ENCODE results near the gene MZT2B. TPM values are rescaled to one million over a fixed set of nuclear protein-coding genes. Genes with fewer than 3 reads are reported as not detected.

The MZT2B gene
- total and polyA plus RNA-seq, 2 of the 4 experiments (the other 2 are of a cell fraction): 24.9 to 115 TPM

DNA sequence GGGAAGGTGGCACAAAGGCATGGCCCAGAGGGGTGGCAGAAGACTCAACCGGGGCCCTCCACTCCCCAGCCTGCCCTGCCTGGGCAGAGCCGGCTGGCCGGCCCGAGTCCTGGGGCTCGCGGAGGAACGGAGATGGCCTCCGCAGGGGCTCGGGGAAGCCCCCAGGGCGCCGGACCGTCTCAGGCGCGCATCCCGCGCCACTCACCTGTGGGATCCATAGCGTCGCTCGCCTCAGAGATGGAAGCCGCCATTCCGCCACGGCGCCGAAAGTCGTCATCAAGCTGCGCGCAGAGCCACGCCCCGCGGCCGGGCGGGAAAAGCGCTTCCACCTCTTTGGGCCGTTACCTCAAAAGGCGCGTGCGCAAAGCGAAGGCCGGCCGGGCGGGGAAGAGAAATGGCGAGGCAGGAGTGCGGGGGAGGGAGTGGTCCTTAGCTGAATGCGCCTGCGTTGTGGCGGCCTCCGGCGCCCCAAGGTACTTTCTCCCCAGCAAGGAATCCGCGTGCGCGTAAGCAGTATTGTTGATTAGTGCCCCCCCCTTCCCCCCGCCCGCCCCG lies 660 bp upstream of the MZT2B start, which contains the start of gene SMPD4:
TSS of gene SMPD4 (minus strand) at position 278 of the 555 bp plus-strand sequence. CDS start 5,010 bp downstream, outside the sequence.
- Histone ChIP-seq H3K9ac (ENCODE audit: low read depth, low read length) (peak within 1 kb of the TSS; percentile 94), H3K79me1 (ENCODE audit: low read depth in 1 of 2, low read length in 2 of 2) (peaks cover 5 to 29% of the 10 kb centered on the region in 2 experiments), H3K36me3 (ENCODE audit: control insufficient read depth, insufficient read depth, low read length) (peaks cover 5% of the 10 kb centered on the region), H3K9me1 (ENCODE audit: insufficient read depth, low read length) (peaks cover 3% of the 10 kb centered on the region; the same call in 1 of the 2 replicates), H2BK15ac (ENCODE audit: low read depth, low read length) (no peak within 1 kb of the TSS), H4K91ac (ENCODE audit: insufficient read depth, low read depth, low read length) (peak within 1 kb of the TSS; percentile 93), H3K56ac (ENCODE audit: extremely low read depth, insufficient read depth, low read length) (peak within 1 kb of the TSS; percentile 96), H2BK20ac (ENCODE audit: low read depth, low read length) (0 out of 2 replicates have a peak within 1 kb of the TSS, but pooled peaks have one; percentile 16), H4K20me1 (ENCODE audit: insufficient read depth, low read length) (0 out of 2 replicates have a peak, but pooled peaks cover 3% of the 10 kb centered on the region), H3K23ac (ENCODE audit: low read depth, low read length) (peak within 1 kb of the TSS; percentile 98), H2AK9ac (replicated peaks; ENCODE audit: low read depth, low read length, poor library complexity) (peak within 1 kb of the TSS; percentile 89), H3K18ac (ENCODE audit: low read depth, low read length) (no peak within 1 kb of the TSS; the same call in 1 of the 2 replicates), H2BK120ac (ENCODE audit: low read depth, low read length) (peak within 1 kb of the TSS; percentile 68), H2BK5ac (ENCODE audit: low read depth, low read length, poor library complexity, severe bottlenecking) (peak within 1 kb of the TSS; percentile 77), H4K5ac (ENCODE audit: low read depth, low read length) (peak within 1 kb of the TSS; percentile 98), H3K9me3 (ENCODE audit: control insufficient read depth, insufficient read depth, low read length) (no peaks in the 10 kb centered on the region), H3K27me3 (ENCODE audit: control insufficient read depth, insufficient read depth, low read length) (no peaks in the 10 kb centered on the region), H3K4me1 (ENCODE audit: control insufficient read depth, insufficient read depth, low read length) (peaks cover 8% of the 10 kb centered on the region), H3K4ac (ENCODE audit: low read depth, low read length) (peak within 1 kb of the TSS; percentile 97), H3K27ac (ENCODE audit: insufficient read depth, low read length) (peak within 1 kb of the TSS; percentile 75), H4K8ac (ENCODE audit: low read depth in 2 of 2, low read length in 2 of 2) (peak within 1 kb of the TSS; percentile 41 to 90; a peak in 3 of 4 replicates), H2AK5ac (ENCODE audit: low read depth, low read length) (peak within 1 kb of the TSS; percentile 91; the same call in 1 of the 2 replicates), H3K14ac (replicated peaks; ENCODE audit: low read depth, low read length) (peak within 1 kb of the TSS; percentile 96), H3K4me2 (ENCODE audit: low read depth, low read length) (peak within 1 kb of the TSS; percentile 88), H3K4me3 (ENCODE audit: insufficient read depth, low read depth, low read length) (peak within 1 kb of the TSS; percentile 99), H2AFZ (replicated peaks; ENCODE audit: low read length, poor library complexity) (peak within 1 kb of the TSS; percentile 100)
- WGBS, 2 experiments (ENCODE audit: extremely low coverage in 2 of 2, insufficient read length in 1 of 2): 0% methylated on average over 23 of the region's 55 CpGs; no CpG with 5 or more reads in 1 of the 2 experiments
- POLR2A ChIA-PET (ENCODE audit: unreplicated experiment): no interaction called here
- in situ Hi-C loops (cut with MboI; ENCODE audit: low sequenced_read_pairs): loop anchor here (5.0 kb wide), 1 partner anchor 151 kb away; no protein-coding TSS in a partner anchor
- ATAC-seq (ENCODE audit: low read depth): peak; percentile 80
- intact Hi-C loops (cut with micrococcal nuclease): loop anchor here (1.0 kb wide), 1 partner anchor 151 kb away; no protein-coding TSS in a partner anchor
- dilution Hi-C loops (cut with HindIII; ENCODE audit: low sequenced_read_pairs, unreplicated experiment): no loop called here
- CTCF ChIA-PET: interaction anchor here (0.6 to 0.8 kb wide), 2 partner anchors 14 to 150 kb away, joined by 3 to 4 read pairs; no protein-coding TSS in a partner anchor
- no TSS peak for BruUV-seq (replicated peaks)
- DNase-seq: peak; percentile 93
- TF ChIP-seq RCOR1 (IDR thresholded peaks at IDR 0.05; ENCODE audit: insufficient replicate concordance, low read length): no peak
- TF ChIP-seq BHLHE40 (IDR thresholded peaks at IDR 0.05; ENCODE audit: low read depth, low read length): no peak
- TF ChIP-seq RFX5 (IDR thresholded peaks at IDR 0.05; ENCODE audit: low read depth, low read length): no peak
- no peak for TF ChIP-seq CHD1 (IDR thresholded peaks at IDR 0.05; ENCODE audit: low read depth, low read length)
- TF ChIP-seq MAZ (IDR thresholded peaks at IDR 0.05; ENCODE audit: borderline replicate concordance, low read depth, low read length): 0 out of 2 replicates have a peak, but pooled peaks have one; percentile 47
- no peak for TF ChIP-seq MAFK (IDR thresholded peaks at IDR 0.05; ENCODE audit: low read depth, low read length)
- peak; percentile 87 for TF ChIP-seq MXI1 (IDR thresholded peaks at IDR 0.05; ENCODE audit: borderline replicate concordance, low read depth, low read length)
- TF ChIP-seq CEBPB (IDR thresholded peaks at IDR 0.05; ENCODE audit: low read depth, low read length): no peak
- TF ChIP-seq FOS (IDR thresholded peaks at IDR 0.05; ENCODE audit: low read depth, low read length): no peak
- TF ChIP-seq POLR2A (IDR thresholded peaks at IDR 0.05; ENCODE audit: low read depth, low read length): peak; percentile 30
- TF ChIP-seq, protein P1, sequence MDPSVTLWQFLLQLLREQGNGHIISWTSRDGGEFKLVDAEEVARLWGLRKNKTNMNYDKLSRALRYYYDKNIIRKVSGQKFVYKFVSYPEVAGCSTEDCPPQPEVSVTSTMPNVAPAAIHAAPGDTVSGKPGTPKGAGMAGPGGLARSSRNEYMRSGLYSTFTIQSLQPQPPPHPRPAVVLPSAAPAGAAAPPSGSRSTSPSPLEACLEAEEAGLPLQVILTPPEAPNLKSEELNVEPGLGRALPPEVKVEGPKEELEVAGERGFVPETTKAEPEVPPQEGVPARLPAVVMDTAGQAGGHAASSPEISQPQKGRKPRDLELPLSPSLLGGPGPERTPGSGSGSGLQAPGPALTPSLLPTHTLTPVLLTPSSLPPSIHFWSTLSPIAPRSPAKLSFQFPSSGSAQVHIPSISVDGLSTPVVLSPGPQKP (IDR thresholded peaks at IDR 0.05; ENCODE audit: borderline replicate concordance, low read depth, low read length): no peak
- TF ChIP-seq, protein P2, sequence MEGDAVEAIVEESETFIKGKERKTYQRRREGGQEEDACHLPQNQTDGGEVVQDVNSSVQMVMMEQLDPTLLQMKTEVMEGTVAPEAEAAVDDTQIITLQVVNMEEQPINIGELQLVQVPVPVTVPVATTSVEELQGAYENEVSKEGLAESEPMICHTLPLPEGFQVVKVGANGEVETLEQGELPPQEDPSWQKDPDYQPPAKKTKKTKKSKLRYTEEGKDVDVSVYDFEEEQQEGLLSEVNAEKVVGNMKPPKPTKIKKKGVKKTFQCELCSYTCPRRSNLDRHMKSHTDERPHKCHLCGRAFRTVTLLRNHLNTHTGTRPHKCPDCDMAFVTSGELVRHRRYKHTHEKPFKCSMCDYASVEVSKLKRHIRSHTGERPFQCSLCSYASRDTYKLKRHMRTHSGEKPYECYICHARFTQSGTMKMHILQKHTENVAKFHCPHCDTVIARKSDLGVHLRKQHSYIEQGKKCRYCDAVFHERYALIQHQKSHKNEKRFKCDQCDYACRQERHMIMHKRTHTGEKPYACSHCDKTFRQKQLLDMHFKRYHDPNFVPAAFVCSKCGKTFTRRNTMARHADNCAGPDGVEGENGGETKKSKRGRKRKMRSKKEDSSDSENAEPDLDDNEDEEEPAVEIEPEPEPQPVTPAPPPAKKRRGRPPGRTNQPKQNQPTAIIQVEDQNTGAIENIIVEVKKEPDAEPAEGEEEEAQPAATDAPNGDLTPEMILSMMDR (conservative IDR thresholded peaks at IDR 0.05; ENCODE audit: low read depth, low read length): no peak
- TF ChIP-seq, protein P3, sequence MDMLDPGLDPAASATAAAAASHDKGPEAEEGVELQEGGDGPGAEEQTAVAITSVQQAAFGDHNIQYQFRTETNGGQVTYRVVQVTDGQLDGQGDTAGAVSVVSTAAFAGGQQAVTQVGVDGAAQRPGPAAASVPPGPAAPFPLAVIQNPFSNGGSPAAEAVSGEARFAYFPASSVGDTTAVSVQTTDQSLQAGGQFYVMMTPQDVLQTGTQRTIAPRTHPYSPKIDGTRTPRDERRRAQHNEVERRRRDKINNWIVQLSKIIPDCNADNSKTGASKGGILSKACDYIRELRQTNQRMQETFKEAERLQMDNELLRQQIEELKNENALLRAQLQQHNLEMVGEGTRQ (IDR thresholded peaks at IDR 0.05; ENCODE audit: low read depth, low read length): 0 out of 2 replicates have a peak, but pooled peaks have one; percentile 15
- no peak for TF ChIP-seq SMC3 (IDR thresholded peaks at IDR 0.05; ENCODE audit: low read depth, low read length)

All from IMR-90 (cell line).